GM19324 (cell line): Measurements from ENCODE around the gene CALHM4.
A peak's percentile ranks its signal among the peaks of the same experiment; 100 is the strongest.
"Not testable (repeated sequence)": the region's sequence is repeated elsewhere in the genome, so short reads cannot be mapped to it uniquely, and the experiment has no call there.

Experiments
- ATAC-seq: cut with Tn5 transposase; IDR thresholded peaks from one replicate; pipeline ENCODE4 v1.9.1; 2021; ENCODE audit warnings: mild to moderate bottlenecking, moderate library complexity; ENCODE audit not compliant: unreplicated experiment, low FRiP score

Gene CALHM4

DNA sequence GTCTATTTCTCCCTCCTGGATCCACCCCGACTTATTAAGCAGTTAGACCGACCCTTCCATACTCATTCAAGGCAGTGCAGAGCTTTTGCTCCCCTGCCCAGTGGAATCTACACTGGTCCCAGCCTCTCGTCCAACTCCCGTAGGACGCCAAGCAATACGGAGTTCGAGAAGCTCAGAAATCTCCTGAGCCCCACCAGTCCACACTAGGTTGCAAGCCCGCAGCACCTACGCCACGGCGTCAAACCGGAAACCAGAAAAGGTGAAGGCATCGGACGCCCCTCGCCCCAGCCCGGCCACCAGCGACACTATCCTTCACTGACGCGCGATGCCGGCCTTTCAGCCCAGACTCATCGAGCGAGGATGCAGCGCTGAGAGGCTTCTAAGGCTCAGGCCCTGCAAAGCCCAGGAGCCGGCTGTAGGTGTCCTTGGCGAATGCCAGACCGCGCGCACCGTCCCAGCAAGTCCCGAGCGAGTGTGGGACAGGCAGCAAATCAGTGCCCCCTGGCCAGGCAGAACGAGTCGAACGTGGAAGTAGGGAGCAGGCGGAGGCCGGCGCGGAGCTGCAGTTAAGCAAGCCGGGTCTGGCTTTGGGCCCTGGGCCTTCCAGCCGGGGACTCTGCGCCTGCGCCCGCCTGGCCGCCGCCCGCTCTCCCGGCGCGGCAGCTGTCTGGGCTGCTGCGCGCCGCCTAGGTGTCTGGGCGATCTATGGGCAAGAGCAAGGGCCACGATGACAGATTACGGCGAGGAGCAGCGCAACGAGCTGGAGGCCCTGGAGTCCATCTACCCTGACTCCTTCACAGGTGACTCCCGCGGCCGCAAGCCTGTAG is 17.5 kb downstream of the CALHM4 start, which contains the start of gene RWDD1:
Gene RWDD1 (plus strand): TSS at position 649 of the 827 bp plus-strand sequence. CDS start 79 bp downstream, at position 728.
- ATAC-seq, result peak; percentile 94

DNA sequence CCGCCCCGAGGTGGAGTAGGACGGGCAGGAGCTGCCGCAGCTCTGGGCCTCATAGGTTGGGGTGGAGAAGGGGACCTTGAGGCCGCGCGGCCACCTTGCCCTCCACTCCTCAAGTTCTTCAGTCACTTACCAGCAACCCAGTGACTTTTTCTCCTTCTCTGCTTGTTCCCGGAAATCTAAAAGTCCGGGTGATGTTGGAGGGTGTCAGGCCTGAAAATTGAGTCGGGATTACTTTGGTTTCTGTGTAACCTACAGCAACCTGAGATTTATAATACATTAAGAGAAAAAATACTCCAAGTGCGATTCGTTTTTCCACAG is 18.1 kb downstream of the CALHM4 start:
- ATAC-seq, result no peak

DNA sequence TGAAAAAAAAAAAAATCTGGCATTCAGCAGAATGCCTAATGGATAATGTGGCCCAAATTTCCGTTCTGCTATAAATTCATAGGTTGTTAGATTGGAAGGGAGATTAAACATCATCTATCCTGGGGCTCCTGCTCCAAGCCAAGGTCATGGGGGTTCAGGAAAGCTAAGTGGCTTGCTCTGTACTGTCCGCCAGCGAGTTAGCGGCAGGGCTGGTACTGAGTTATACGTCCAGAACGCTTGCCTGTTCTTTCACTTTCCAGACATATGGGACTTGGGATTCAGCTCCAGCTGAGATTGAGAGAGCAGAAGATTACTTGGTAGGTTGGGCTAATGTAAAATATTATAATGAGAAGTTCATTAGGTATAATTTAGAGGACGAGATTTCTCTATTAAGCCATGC is 18.6 kb downstream of the CALHM4 start:
- no peak for ATAC-seq

DNA sequence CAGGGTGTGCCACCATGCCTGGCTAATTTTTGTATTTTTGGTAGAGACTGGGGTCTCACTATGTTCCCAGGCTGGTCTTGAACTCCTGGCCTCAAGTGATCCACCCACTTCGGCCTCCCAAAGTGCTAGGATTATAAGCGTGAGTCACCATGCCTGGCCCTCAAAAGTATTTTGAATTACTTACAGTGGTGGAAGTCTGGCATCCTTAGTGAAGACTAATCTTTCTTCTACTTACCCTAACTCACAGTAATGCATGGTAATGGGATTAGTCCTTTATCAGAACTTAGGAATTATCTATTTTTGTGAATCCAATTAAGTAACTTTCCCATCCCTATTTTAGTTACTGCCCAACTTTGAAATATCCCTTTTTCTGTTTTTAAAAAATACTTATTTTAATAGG is 21.7 kb downstream of the CALHM4 start:
- ATAC-seq, result no peak

DNA sequence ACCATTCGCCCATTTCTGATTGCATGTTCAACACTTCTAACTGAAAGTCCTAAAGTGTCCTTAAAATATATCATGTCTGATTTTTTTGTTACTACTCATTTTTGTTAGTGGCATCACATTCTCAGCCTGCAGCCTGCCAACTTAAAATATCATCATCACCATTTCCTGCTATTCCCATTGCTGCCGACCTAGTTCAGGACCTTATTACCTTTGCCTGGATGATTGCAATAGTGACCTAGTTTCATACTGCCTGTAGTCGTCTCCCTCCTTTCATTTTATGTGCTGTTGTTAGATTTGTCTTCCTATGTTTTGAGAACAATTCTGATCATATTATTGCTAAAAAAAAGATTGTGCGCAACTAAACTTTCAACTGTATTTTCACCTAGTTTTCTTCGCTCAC is 23.9 kb downstream of the CALHM4 start:
- ATAC-seq, result no peak

DNA sequence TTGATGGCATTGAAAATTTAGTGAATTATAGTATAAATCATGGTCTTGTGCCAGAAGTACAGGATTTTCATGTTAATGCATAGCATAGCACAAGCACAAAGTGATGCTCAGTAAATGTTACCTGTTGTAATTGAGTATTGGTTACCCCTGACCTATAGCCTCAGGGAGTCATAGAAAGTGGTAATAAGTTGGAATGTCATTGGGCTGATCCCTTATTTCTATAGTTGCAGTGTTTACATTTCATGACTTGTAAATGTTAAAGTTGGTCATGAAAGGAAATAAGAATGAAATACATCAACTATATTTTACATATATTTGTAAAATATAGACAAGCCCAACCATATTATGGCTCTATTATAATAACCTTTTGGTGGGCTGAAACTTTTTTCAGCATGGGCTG is 24.8 kb downstream of the CALHM4 start:
- no peak for ATAC-seq

DNA sequence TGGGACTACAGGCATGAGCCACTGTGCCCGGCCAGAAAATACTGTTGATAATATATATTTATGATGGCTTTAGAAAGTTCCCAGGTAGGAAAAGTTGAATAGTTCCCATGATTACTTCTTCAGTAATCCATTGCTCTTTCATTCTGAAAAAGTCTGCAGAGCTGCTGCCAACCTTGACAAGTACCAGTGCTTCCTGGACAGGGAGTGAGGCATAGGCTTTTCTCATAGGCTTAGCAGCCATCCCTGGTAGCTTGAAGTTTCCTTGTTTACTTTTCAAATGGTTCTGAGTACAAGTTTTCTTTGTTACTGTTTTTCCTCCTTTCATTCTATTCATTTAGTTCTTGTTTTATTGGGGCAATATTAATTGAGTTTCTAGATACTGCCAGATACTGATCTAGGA is 25.6 kb downstream of the CALHM4 start:
- no peak for ATAC-seq

DNA sequence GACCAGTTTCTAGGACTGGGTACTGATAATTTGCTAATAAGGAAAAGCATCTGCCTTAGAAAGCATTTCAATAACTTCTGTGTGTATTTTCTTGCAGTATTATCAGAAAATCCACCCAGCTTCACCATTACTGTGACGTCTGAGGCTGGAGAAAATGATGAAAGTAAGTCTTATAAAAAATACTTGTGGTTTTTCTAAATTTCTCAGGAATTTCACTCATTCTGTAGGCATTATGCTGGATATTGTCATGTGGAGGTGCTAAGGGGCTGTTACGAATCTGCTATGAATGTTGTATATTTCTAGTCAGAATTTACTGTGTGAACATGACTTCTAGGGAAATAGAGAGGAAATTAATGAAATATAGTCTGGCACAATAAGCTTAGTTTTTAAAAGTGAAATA is 26.6 kb downstream of the CALHM4 start:
- ATAC-seq, result no peak

DNA sequence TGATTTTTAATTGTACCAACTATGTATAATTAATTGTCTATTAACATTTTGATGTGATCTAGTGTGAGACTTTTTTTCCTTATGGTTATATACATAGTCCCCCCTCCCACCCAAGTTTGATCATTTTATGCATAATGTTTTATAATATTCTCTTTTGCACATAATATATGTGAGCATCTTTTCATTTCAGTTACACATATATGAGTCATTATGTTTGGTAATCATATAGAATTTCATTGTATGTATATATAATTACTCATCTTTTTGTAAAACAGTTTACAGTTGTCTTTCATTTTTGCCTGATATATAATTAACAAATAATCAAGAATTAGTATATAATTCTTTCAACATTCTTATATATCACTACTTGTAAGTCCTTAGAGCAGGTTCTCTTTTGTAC is 32.7 kb downstream of the CALHM4 start:
- ATAC-seq, result no peak

DNA sequence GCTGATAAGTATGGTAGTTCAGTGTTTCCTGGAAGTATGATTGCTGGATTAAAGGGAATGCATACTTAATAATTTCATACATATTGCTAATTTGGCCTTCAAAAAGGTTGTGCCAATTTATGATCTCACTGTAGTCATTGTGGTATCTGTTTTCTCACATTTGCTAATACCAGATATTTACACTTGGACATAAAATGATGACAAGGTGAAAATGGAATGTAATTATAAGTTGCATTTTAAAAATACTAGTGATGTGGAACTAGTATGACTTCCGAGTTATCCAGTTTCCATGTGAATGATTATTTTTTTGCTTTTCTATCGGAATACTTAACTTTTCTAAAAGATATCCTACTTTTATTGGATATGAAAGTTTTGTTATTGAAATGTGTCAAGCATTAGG is 33.2 kb downstream of the CALHM4 start:
- no peak for ATAC-seq

DNA sequence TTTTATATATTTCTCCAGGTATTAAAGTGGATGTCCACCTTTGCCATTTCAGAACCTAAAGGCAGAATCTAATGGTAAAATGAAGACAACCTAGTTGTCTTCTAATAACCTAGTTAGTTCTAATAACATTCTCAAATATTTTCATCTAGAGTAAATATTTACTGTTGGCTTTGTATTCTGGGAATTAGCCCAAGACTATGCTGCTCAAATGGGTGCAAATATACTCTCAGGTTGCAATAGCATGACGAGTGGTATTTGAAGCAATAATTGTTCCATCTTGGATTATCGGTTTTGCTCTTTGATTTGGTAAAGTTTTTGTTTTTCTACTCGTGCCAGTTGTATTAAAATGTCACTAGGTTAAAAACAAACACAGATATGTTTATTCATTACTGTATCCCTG is 41.7 kb downstream of the CALHM4 start:
- ATAC-seq, result no peak

DNA sequence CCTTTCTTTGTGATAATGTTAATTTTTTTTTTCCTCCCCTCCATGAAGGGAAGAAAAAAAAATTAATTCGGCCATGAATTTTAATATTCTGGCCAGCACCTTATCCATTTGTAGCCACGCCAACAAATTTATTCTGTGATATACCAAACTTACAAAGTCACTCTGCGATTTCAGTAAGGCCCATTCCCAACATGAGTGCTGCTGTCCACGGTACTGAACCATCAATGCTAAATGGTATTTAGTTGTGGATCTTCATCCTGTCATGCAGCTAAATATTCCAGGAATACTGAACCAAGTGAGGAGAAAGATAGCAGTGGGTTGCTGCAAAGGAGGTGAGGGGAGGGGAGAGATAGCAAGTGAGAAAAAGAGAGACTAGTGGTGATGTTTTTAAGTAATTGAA is 43.3 kb downstream of the CALHM4 start:
- no peak for ATAC-seq

DNA sequence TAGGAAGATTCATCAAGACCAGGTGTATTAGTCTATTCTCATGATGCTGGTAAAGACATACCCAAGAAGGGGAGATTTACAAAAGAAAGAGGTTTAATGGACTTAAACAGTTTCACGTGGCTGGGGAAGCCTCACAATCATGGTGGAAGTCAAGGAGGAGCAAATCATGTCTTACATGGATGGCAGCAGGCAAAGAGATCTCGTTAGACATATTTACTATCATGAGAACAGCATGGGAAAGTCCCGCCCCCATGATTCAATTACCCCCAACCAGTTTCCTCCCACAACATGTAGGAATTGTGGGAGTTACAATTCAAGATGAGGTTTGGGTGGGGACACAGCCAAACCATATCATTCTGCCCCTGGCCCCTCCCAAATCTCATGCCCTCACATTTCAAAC is 50.4 kb downstream of the CALHM4 start:
- not testable (repeated sequence) for ATAC-seq

DNA sequence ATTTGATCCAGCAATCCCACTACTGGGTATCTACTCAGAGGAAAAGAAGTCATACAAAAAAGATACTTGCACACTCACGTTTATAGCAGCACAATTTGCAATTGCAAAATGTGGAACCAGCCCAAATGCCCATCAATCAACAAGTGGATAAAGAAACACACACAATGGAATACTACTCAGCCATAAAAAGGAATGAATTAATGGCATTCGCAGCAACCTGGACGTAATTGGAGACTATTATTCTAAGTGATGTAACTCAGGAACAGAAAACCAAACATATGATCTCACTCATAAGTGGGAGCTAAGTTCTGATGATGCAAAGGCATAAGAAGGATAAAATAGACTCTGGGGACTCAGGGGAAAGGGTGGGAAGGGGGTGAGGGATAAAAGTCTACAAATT is 51.3 kb downstream of the CALHM4 start:
- not testable (repeated sequence) for ATAC-seq

DNA sequence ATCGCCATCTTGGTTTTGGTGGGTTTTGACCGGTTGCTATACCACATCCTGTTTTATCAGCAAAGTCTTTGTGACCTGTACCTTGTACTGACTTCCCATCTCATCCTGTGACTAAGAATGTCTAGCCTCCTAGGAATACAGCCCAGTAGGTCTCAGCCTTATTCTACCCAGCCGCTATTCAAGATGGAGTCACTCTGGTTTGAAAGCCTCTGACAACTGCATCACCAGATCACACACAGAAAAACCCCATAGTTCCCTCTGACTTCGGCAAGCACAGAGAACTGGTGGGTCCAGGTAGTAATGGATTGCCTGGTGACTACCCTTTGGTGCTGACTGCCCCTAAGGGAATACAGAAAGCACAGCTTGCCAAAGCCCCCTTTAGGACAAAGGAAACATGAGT is 52.4 kb downstream of the CALHM4 start:
- ATAC-seq, result no peak
